HL-60/S4 (cell line): ENCODE results near the gene IQGAP3.

Source experiments
- in situ Hi-C: fragments of 300-500 bp; cut with MboI; formaldehyde crosslinking; loops from 2 replicates; pipeline ENCODE4 v1.14.3; 2022; ENCODE audit warnings: low sequenced_read_pairs

Gene IQGAP3

DNA sequence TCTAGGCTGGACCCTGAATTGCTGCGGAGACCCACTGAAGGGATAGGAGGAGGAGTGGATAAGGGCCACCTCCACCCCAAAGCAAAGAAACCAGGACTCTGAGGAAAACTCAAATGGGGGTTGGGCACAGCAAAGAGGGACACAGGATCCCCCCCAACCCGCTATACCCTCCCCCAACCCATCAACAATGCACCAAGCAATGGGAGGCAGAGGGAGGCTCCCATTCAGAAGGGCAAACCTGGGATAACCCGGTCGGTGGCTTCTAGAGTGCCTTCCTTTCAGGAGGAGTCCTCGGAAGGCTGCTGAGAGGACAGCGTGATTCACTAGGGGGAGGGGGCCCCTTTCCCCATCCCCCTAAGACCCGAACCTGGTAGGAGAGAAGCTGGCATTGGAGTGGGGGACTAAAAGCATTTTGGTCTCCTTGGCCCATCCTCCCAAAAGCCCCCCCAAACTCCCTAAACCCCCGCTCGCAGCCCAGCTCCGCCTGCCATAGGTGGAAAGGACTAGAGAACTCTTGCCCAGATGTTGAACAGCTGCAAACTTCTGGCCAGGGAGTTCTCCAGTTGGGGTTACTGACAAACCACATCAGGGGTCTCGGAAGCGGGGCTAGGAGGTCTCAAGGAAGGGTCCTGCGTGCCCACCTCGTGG, 73.0 kb downstream of the IQGAP3 start:
- in situ Hi-C loops, result no loop called here

GRCh38 chr1:156498432-156499193, 73.8 kb downstream of the IQGAP3 start:
- in situ Hi-C loops, result no loop called here

- in situ Hi-C loops, result no loop called here
Observed at GRCh38 chr1:156497743-156498431, 74.5 kb downstream of the IQGAP3 start.

DNA sequence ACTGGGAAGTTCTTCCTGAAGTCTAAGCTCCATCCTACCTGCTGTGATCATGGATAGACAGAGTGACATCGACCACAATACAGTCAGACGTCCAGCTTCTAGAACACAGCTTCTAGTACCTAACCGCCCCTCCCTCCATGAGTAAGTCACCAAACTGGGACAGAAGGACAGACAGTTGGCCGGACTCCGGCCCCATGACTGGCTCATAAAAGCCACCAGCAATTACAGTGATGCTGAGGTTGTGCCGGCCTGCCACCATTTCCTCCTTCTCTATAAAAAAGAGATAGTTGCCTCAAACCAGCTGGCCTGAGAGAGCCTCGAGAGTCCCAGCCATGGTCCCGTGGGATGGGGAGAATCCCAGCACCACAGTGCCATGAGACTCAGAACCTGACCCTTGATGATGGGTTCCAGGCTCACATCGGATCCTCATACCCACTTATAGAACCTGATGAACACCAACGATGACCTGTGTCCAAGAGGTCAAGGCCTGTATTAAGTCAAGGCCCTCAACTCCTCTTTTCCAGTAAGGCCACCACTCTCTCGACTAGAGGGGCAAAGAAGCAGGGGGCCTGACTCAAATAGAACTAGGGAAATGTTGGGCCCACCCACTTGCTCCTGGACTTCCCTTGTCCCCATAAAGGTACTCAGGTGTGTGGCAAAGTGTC, 75.2 kb downstream of the IQGAP3 start:
- in situ Hi-C loops, result no loop called here

DNA sequence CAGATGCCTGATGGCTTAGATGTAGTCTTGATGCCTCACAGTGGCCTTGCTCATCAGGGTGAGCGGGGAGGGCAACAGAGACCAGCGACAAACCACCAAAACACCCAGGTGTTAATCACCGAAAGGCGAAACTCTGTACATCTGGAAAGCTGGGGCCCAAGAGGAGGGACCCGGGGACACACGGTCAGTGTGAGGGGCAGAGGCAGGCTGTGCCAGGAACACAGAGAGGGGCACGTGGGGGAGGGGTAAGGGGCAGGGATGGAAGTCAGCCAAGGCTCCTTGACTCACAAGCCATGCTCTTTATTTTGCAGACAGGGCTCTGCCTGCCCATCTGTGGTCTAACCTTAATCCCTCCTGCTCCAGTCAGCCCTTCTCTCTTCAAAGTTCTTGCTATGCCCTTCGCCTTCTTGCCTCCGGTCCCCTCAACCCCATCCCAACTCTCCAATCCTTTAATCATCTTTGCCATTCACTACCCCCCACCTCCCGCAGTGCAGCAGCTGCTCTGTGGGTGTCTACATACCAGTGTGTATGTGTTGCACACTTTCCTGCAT, 76.1 kb downstream of the IQGAP3 start:
- in situ Hi-C loops, result no loop called here

- in situ Hi-C loops, result no loop called here
Observed at GRCh38 chr1:156495401-156496140, 76.8 kb downstream of the IQGAP3 start.

- in situ Hi-C loops, result no loop called here
Observed at GRCh38 chr1:156494309-156494895, 78.0 kb downstream of the IQGAP3 start.

DNA sequence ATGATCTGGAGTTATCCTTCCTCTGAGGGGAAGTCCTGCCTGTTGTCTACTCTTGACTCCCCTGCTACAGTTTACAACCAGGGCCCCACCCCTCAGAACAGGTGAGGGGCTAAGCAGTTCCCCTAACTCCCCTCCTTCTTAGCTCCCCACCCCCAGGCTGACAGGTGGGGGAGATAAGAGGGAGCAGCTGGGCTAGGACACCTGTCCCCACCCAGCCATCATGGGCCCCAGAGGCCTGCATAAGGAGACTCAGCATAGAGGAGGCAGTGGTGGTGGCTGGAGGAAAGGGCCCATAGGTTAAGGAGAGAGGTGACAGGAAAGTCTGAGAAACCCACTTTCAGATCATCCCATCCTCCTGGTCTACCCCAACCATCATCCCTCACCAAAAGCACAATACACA, 78.6 kb downstream of the IQGAP3 start:
- in situ Hi-C loops, result no loop called here

- in situ Hi-C loops, result no loop called here
Observed at GRCh38 chr1:156493154-156493631, 79.2 kb downstream of the IQGAP3 start.

- in situ Hi-C loops, result no loop called here
Observed at GRCh38 chr1:156492591-156493080, 79.7 kb downstream of the IQGAP3 start.

DNA sequence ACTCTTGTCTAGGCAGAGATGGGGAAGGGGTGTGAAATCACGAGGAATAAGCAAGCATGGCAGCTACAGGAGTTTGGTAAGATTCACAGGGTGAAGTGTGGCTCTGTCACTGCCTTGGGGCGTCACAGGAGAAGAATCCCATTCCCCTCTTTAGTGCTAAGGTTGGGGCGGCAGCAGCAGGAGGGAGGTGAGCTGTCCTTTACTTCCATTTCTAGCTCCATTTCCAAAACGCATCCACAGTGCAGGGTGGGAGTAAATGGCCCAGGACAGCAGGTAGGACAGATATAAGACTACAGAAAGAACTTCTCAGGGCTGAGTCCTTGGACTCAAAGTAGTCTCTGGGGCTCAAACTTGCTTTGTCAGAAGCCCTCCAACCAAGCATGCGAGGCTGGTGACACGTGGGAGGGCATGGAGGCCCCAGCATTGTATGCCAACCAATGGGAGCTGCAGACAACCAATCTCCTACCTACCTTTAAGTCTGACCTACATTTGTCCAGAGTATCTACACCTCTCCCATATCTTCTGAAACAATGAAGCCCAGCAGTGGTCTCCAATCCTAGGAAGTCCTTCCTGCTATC, 80.3 kb downstream of the IQGAP3 start:
- in situ Hi-C loops, result no loop called here

DNA sequence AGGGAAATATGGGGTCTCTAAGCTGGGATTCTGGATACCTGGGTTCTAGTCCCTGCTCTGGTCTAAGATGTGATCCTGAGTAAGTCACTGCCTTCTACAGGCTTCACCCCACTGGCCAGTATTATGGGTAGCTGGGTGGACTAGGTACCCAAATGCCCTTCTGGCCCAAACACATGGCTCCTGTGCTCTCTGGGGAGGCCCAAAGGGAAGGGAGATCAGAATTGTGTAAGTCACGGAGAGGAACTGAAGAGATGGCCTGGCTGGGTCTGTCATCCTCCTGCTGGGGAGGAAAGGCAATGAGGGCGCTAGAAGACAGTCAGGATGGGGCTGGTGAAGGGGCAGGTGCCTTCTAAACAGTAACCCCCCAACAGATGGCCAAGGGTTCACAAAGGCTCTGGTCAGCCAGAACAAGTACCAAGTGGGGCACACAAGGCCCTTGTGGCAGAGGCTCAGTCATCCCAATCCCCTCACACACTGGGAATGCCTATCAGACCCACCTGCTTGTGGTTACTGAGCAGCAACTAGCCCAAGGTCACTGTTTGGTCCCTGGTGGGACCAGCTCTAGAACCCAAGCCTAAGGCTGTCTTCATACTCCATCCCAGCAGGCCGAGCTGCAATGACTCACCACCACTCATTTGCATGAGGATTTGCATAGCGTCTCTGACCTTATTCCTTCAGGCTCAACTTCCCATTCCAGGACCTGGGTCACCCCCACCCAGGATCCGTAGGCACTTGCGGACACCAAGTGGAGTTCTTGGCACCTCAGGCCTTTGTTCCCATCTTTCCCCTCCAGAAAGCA, 81.0 kb downstream of the IQGAP3 start:
- in situ Hi-C loops, result no loop called here

- in situ Hi-C loops, result no loop called here
Observed at GRCh38 chr1:156490401-156491032, 81.8 kb downstream of the IQGAP3 start.

- in situ Hi-C loops, result no loop called here
Observed at GRCh38 chr1:156489935-156490293, 82.5 kb downstream of the IQGAP3 start.

DNA sequence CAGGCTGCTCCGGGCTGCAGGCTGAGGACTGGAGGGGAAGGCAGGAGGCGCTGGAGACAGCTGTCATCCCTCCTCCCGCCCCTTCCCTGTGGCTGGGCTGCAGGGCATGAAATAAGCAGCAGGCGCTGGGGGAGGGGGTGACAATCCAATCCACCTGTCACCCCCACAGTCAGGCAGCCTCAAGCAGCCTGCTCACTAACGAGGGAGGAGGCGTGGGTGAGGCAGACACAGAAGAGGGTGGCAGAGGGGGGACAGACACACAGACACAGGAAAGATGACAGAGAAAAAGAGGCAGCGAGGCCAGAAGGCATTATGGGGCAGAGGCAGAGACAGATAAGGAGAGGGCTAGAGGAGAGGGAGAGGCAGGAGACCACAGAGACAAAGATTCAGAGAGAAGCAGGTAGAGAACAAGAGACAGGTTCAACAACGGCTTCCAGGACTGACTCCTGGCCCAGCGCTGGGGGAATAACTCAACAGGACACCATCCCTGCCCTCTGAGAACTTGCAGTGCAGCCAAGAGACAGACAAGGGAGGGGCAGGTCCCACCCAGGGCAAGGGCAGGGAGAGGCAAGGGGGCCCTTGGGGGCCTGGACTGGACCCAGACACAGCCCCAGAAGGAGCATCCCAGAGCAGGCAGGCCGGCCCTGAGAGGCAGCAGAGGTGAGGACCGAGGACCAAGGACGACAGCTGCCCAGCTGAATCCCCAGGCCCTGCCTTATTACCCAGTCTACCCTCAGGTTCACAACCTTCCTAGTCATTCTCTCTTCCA, 83.0 kb downstream of the IQGAP3 start:
- in situ Hi-C loops, result no loop called here

DNA sequence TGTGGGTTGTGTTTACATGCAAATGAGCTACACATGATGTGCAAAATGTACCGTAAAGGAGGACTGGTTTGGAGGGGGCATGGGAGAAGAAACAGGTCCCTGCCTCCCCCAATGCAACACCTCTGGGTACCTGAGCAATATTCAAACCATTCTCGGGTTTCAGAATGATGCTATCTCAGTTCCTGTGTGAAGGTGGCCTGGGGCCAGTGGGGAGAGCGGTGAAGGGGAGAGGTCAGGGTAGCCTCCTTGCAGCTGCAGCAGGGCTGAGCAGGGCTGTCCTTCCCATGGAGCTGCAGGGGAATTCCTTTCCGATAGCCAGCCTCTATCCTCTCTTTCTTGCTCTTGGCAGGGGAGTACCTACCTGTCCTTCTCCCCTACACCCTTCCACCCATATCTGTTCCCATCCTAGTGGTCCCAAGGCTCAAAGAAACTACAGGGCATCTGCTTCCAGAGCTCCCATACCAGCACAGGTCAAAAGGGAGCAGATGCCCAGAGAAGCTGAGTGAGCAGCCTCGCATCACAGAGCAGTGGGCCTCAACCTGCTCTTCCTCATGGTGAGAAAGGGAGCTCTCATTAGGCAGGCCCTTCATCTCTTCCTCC, 83.7 kb downstream of the IQGAP3 start:
- in situ Hi-C loops, result no loop called here

DNA sequence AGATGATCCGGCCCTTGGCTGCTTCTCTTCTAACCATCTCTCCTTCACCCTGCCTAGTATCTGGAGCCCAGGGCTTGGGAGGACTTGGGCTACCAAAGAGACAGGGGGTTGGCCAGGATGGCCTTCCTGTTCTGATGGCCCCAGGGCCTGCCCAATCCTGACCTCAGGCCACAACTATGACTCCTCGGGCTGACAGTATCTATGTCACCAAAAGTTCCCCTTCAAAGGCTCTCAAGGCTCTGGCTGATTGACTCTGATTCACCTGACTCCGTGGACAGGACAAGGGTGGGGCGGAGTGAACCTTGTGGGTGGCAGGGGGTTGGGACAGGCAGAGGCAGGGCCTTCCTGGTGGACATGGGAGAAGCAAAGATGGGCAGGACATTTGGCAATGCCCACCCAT, 84.5 kb downstream of the IQGAP3 start:
- in situ Hi-C loops, result no loop called here
